Uterus (tissue), 2 donors: ENCODE measurements around the gene MTRF1L.
"Not testable (repeated sequence)": the region's sequence is repeated elsewhere in the genome, so short reads cannot be mapped to it uniquely, and the experiment has no call there.

Source experiments
- POLR2A ChIP-seq, 2 donors: fragments of 450-650 bp; IDR thresholded peaks; one replicate each; pipeline ENCODE4 v1.6.1; 2016; ENCODE audit warnings: antibody characterized with exemption in 2 of 2, mild to moderate bottlenecking in 1 of 2, moderate library complexity in 1 of 2
- TF ChIP-seq, protein P1 (sequence below), 4 experiments: fragments of 200-600 bp in 2 of 4; fragments of 450-650 bp in 2 of 4; sonication (generic) in 2 of 4; IDR thresholded peaks; one replicate each; pipeline ENCODE4 v1.5.1; 2016 to 2019; ENCODE audit warnings: antibody characterized with exemption in 4 of 4, mild to moderate bottlenecking in 2 of 4, moderate library complexity in 1 of 4

DNA sequence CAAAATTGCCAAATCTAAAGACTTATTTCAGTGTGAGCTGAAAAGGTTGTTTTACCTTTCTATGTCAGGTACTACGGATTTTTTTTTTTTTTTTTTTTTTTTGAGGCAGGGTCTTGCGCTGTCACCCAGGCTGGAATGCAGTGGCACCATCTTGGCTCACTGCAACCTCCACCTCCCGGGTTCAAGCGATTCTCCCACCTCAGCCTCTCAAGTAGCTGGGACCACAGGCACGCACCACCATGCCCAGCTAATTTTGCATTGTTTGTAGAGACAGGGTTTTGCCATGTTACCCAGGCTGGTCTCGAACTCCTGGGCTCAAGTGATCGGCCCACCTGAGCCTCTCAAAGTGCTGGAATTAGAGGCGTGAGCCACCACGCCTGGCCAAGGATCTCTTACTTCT is 1.7 kb downstream of the MTRF1L start:
- TF ChIP-seq, protein P1, sequence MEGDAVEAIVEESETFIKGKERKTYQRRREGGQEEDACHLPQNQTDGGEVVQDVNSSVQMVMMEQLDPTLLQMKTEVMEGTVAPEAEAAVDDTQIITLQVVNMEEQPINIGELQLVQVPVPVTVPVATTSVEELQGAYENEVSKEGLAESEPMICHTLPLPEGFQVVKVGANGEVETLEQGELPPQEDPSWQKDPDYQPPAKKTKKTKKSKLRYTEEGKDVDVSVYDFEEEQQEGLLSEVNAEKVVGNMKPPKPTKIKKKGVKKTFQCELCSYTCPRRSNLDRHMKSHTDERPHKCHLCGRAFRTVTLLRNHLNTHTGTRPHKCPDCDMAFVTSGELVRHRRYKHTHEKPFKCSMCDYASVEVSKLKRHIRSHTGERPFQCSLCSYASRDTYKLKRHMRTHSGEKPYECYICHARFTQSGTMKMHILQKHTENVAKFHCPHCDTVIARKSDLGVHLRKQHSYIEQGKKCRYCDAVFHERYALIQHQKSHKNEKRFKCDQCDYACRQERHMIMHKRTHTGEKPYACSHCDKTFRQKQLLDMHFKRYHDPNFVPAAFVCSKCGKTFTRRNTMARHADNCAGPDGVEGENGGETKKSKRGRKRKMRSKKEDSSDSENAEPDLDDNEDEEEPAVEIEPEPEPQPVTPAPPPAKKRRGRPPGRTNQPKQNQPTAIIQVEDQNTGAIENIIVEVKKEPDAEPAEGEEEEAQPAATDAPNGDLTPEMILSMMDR (IDR thresholded peaks at IDR 0.05), result not testable (repeated sequence)
- not testable (repeated sequence) for TF ChIP-seq POLR2A (IDR thresholded peaks at IDR 0.05)
